Measurements from ENCODE around the gene TGFA.

DNA sequence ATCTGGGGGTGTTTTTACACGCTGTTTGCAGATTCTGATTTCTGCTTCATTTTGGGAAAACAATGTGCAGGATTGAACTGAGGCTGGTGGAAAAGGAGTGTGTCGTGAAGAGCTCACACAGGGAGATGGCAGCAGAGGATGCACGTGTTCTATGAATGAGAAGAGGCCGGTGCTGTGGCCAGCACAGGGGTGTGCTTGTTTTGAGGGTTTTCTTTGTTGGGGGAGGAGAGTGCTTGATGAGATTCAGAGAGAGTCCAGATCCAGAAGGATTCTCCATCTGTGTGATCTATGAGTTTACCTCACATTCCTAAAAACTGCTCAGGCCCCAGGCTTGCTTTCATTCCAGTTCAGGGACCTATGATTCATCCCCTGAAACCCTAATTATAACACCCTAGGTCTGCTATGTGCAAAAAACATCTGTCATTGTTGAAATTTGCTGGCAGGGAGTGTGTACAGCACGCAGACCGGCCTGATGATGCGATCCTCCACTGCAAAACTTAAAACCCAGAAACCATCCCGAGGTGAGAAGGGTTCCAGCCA lies 12.1 kb downstream of the TGFA start:
- TF ChIP-seq ZNF138 (CRISPR knock-in tag; conservative IDR thresholded peaks at IDR 0.05) (no peak), ZNF121 (CRISPR knock-in tag; IDR thresholded peaks at IDR 0.05) (no peak), RELA (CRISPR knock-in tag; IDR thresholded peaks at IDR 0.05; ENCODE audit: borderline replicate concordance) (no peak), ETV6 (CRISPR knock-in tag; IDR thresholded peaks at IDR 0.05) (no peak), SP1 (CRISPR knock-in tag; conservative IDR thresholded peaks at IDR 0.05) (no peak), NFYB (CRISPR knock-in tag; conservative IDR thresholded peaks at IDR 0.05; ENCODE audit: low read depth) (no peak)
- TF ChIP-seq, protein P1, sequence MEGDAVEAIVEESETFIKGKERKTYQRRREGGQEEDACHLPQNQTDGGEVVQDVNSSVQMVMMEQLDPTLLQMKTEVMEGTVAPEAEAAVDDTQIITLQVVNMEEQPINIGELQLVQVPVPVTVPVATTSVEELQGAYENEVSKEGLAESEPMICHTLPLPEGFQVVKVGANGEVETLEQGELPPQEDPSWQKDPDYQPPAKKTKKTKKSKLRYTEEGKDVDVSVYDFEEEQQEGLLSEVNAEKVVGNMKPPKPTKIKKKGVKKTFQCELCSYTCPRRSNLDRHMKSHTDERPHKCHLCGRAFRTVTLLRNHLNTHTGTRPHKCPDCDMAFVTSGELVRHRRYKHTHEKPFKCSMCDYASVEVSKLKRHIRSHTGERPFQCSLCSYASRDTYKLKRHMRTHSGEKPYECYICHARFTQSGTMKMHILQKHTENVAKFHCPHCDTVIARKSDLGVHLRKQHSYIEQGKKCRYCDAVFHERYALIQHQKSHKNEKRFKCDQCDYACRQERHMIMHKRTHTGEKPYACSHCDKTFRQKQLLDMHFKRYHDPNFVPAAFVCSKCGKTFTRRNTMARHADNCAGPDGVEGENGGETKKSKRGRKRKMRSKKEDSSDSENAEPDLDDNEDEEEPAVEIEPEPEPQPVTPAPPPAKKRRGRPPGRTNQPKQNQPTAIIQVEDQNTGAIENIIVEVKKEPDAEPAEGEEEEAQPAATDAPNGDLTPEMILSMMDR (IDR thresholded peaks at IDR 0.05): no peak
- TF ChIP-seq, protein P2, sequence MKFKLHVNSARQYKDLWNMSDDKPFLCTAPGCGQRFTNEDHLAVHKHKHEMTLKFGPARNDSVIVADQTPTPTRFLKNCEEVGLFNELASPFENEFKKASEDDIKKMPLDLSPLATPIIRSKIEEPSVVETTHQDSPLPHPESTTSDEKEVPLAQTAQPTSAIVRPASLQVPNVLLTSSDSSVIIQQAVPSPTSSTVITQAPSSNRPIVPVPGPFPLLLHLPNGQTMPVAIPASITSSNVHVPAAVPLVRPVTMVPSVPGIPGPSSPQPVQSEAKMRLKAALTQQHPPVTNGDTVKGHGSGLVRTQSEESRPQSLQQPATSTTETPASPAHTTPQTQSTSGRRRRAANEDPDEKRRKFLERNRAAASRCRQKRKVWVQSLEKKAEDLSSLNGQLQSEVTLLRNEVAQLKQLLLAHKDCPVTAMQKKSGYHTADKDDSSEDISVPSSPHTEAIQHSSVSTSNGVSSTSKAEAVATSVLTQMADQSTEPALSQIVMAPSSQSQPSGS (CRISPR knock-in tag; IDR thresholded peaks at IDR 0.05; ENCODE audit: borderline replicate concordance, low read depth): no peak
- TF ChIP-seq, protein P3, sequence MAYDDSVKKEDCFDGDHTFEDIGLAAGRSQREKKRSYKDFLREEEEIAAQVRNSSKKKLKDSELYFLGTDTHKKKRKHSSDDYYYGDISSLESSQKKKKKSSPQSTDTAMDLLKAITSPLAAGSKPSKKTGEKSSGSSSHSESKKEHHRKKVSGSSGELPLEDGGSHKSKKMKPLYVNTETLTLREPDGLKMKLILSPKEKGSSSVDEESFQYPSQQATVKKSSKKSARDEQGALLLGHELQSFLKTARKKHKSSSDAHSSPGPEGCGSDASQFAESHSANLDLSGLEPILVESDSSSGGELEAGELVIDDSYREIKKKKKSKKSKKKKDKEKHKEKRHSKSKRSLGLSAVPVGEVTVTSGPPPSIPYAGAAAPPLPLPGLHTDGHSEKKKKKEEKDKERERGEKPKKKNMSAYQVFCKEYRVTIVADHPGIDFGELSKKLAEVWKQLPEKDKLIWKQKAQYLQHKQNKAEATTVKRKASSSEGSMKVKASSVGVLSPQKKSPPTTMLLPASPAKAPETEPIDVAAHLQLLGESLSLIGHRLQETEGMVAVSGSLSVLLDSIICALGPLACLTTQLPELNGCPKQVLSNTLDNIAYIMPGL (CRISPR knock-in tag; IDR thresholded peaks at IDR 0.05): no peak
- TF ChIP-seq, protein P4, sequence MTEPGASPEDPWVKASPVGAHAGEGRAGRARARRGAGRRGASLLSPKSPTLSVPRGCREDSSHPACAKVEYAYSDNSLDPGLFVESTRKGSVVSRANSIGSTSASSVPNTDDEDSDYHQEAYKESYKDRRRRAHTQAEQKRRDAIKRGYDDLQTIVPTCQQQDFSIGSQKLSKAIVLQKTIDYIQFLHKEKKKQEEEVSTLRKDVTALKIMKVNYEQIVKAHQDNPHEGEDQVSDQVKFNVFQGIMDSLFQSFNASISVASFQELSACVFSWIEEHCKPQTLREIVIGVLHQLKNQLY (CRISPR knock-in tag; IDR thresholded peaks at IDR 0.05): no peak

Measured in WTC11 (cell line).